DOHH2 (cell line): Measurements from ENCODE around the gene BASP1.

Experiments used
- EZH2phosphoT487 ChIP-seq: fragments of 200-600 bp; sonication (generic); IDR thresholded peaks from 2 replicates; pipeline ENCODE4 v1.6.1; 2017; ENCODE audit warnings: borderline replicate concordance, mild to moderate bottlenecking, antibody characterized with exemption, low read length, moderate library complexity, mixed read lengths
- TF ChIP-seq, protein P1 (sequence below): fragments of 200-600 bp; sonication (generic); IDR thresholded peaks from one replicate; pipeline ENCODE4 v1.5.1; 2014; ENCODE audit warnings: antibody characterized with exemption, mild to moderate bottlenecking, low read depth, low read length; ENCODE audit not compliant: poor library complexity, severe bottlenecking

DNA sequence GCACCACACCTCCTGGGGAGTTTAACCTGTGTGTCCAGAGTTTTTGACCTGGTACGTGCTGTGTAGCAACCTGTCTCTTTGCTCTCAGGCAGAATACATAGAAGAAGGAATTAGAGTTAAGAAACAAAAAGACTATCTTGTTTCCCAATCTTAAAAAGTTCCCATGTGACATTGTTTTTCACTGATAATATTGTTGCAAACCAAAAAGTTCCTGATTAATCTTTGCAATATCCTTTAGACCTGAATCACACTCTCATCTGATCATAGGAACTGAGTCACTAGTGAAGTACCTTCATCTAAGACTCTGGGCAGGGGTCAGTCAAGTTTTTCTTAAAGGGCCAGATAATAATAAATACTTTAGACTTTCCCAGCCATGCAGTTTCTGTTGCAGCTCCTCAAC lies 35.1 kb downstream of the BASP1 start:
- TF ChIP-seq, protein P1, sequence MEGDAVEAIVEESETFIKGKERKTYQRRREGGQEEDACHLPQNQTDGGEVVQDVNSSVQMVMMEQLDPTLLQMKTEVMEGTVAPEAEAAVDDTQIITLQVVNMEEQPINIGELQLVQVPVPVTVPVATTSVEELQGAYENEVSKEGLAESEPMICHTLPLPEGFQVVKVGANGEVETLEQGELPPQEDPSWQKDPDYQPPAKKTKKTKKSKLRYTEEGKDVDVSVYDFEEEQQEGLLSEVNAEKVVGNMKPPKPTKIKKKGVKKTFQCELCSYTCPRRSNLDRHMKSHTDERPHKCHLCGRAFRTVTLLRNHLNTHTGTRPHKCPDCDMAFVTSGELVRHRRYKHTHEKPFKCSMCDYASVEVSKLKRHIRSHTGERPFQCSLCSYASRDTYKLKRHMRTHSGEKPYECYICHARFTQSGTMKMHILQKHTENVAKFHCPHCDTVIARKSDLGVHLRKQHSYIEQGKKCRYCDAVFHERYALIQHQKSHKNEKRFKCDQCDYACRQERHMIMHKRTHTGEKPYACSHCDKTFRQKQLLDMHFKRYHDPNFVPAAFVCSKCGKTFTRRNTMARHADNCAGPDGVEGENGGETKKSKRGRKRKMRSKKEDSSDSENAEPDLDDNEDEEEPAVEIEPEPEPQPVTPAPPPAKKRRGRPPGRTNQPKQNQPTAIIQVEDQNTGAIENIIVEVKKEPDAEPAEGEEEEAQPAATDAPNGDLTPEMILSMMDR, result no peak
- no peak for TF ChIP-seq EZH2phosphoT487
